CD4-positive, alpha-beta T cell (primary cell): Measurements from ENCODE around the gene ZFPL1. TPM values are rescaled to one million over a fixed set of nuclear protein-coding genes. Genes with fewer than 3 reads are reported as not detected.

Experiments used
- ATAC-seq: fragments of 200-7000 bp; cut with Tn5 transposase; one replicate; pipeline ENCODE4 v1.10.0; 2022; ENCODE audit warnings: mild to moderate bottlenecking; ENCODE audit not compliant: poor library complexity
- CTCF ChIA-PET: fragments of 350-600 bp; sonication (Branson Sonifier 250); formaldehyde crosslinking; loops from one replicate; lab custom pipeline; 2021; ENCODE audit warnings: antibody characterized with exemption, inconsistent platforms; lab: Charles Lee
- POLR2A ChIA-PET: fragments of 350-600 bp; sonication (Branson Sonifier 250); formaldehyde crosslinking; loops from one replicate; lab custom pipeline; 2021; ENCODE audit warnings: antibody characterized with exemption, inconsistent platforms; lab: Charles Lee
- DNase-seq, 14 experiments: peaks; one replicate each; pipeline ENCODE4 v3.0.0-alpha.2; 2013 to 2020; ENCODE audit warnings: mixed read lengths in 2 of 14
- H3K27ac ChIP-seq, 2 donors: one replicate each; pipeline versions ENCODE4 v1.5.1 to v1.7.0; 2013; ENCODE audit warnings: low read length in 2 of 2, low read depth in 1 of 2, mild to moderate bottlenecking in 1 of 2
- H3K27me3 ChIP-seq, 2 experiments: 1 replicate in 1 of 2; 2 replicates in 1 of 2; pipeline versions ENCODE4 v1.6.1 to v1.7.0; 2013; ENCODE audit warnings: low read length in 2 of 2, control low read depth in 1 of 2, mild to moderate bottlenecking in 1 of 2, moderate library complexity in 1 of 2; ENCODE audit not compliant: insufficient read depth in 2 of 2, control insufficient read depth in 1 of 2
- H3K36me3 ChIP-seq: one replicate; pipeline ENCODE4 v1.6.1; 2013; ENCODE audit warnings: low read length, control low read depth; ENCODE audit not compliant: insufficient read depth
- H3K4me1 ChIP-seq: one replicate; pipeline ENCODE4 v1.6.1; 2013; ENCODE audit warnings: low read length, control low read depth; ENCODE audit not compliant: insufficient read depth
- H3K4me3 ChIP-seq: one replicate; pipeline ENCODE4 v1.5.1; 2013; ENCODE audit warnings: mild to moderate bottlenecking, low read length, moderate library complexity
- H3K9me3 ChIP-seq, 2 experiments: 1 replicate in 1 of 2; 2 replicates in 1 of 2; pipeline versions ENCODE4 v1.6.1 to v1.7.0; 2013; ENCODE audit warnings: low read length in 2 of 2, mild to moderate bottlenecking in 2 of 2, control low read depth in 1 of 2, moderate library complexity in 1 of 2; ENCODE audit not compliant: control insufficient read depth in 1 of 2, insufficient read depth in 1 of 2
- H3K27ac Mint-ChIP-seq: one replicate; pipeline ENCODE4 v1.8.0; 2020; ENCODE audit warnings: mixed read lengths
- H3K27me3 Mint-ChIP-seq: one replicate; pipeline ENCODE4 v1.8.0; 2021; ENCODE audit warnings: mixed read lengths
- H3K36me3 Mint-ChIP-seq: one replicate; pipeline ENCODE4 v1.8.0; 2021; ENCODE audit warnings: low read depth, mixed read lengths
- H3K4me1 Mint-ChIP-seq: one replicate; pipeline ENCODE4 v1.8.0; 2021; ENCODE audit warnings: low read depth, mixed read lengths
- H3K4me3 Mint-ChIP-seq: one replicate; pipeline ENCODE4 v1.8.0; 2020; ENCODE audit warnings: mild to moderate bottlenecking, mixed read lengths
- H3K9me3 Mint-ChIP-seq: one replicate; pipeline ENCODE4 v1.8.0; 2020; ENCODE audit warnings: mixed read lengths
- intact Hi-C, 2 experiments: fragments of 100-400 bp; cut with DNase I in 1 of 2; cut with micrococcal nuclease in 1 of 2; formaldehyde crosslinking; loops; one replicate each; pipeline versions ENCODE4 v1.15.1 to v1.9.0; 2023 to 2025; cut with DNase I, micrococcal nuclease
- total RNA-seq, 174 experiments: library from RNA in 2 of 174; stranded (reverse) in 2 of 174; gene quantifications; one replicate each; pipeline ENCODE4 v1.2.3 and lab custom pipeline; 2021 to 2026
- TF ChIP-seq, protein P1 (sequence below): fragments of 200-600 bp; IDR thresholded peaks from one replicate; pipeline ENCODE4 v1.8.0; 2022; ENCODE audit warnings: antibody characterized with exemption, mild to moderate bottlenecking

ZFPL1 gene
- total RNA-seq, 2 experiments from 2014 or later = 46.2 to 47.7 TPM

DNA sequence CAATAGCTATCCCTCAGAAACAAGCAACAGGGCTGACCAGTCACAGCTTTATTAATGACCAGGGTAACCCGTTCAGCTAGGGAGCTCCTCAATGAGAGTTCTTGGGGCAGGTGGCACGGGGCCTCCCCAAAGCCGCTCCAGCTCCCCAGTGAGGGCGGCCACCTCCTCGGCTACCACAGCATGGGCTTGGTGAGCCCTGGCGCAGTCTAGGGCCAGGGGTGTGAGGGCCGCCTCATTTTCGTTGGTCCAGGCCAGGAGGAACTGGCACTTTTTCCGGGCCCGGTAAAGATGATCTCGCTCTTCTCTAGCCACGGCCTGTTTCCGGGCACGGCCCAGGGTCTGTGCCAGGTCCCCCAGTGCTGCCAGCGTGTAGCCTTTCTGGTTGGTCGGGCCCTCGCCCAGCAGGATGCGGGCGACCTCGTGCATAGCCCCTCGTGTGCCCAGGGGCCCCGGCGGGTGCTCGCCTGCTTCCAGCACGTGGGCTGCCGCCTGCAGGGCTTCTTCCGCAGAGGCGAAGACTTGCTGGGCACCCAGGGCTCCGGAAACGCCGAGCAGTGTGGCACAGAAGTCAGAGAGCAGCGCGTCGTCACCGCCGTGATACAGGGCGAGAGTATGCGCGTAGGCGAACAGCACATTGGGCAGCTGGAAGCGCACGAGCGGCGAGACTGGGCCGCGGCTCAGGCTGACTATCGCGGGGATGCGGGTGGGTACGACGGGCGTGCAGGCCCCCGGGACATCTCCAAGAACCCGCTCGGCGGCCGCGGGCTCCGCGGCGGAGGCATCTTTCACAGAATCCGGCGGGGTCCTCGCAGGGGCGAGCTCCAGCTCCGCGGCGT, 32.6 kb downstream of the ZFPL1 start:
- no peaks in the 10 kb centered on the region for H3K27me3 ChIP-seq
- CTCF ChIA-PET = interaction anchor here (0.9 to 1.3 kb wide), 7 partner anchors 17 to 338 kb away, joined by 3 to 7 read pairs (median 4); partner anchors contain the start of genes SAC3D1, SF1, SYVN1 and VPS51
- peak overlapping the region; percentile 82 for H3K4me3 ChIP-seq
- DNase-seq (peak in 13 of 14 experiments; percentile 40 to 84 (median 61)), ATAC-seq (peak; percentile 20)
- peaks cover 54% of the 10 kb centered on the region for H3K36me3 Mint-ChIP-seq
- H3K9me3 Mint-ChIP-seq = no peaks in the 10 kb centered on the region
- intact Hi-C loops = loop anchor here (1.0 to 10.0 kb wide), 10 partner anchors 18 to 408 kb away; partner anchors contain the start of genes CDCA5 (in 2 of the 2), VPS51 (in 2 of the 2), ZFPL1 (in 2 of the 2) and PPP2R5B (in 1 of the 2)
- peak overlapping the region; percentile 95 for H3K4me3 Mint-ChIP-seq
- H3K27me3 Mint-ChIP-seq = no peaks in the 10 kb centered on the region
- H3K27ac Mint-ChIP-seq = peak overlapping the region; percentile 91
- TF ChIP-seq, protein P1, sequence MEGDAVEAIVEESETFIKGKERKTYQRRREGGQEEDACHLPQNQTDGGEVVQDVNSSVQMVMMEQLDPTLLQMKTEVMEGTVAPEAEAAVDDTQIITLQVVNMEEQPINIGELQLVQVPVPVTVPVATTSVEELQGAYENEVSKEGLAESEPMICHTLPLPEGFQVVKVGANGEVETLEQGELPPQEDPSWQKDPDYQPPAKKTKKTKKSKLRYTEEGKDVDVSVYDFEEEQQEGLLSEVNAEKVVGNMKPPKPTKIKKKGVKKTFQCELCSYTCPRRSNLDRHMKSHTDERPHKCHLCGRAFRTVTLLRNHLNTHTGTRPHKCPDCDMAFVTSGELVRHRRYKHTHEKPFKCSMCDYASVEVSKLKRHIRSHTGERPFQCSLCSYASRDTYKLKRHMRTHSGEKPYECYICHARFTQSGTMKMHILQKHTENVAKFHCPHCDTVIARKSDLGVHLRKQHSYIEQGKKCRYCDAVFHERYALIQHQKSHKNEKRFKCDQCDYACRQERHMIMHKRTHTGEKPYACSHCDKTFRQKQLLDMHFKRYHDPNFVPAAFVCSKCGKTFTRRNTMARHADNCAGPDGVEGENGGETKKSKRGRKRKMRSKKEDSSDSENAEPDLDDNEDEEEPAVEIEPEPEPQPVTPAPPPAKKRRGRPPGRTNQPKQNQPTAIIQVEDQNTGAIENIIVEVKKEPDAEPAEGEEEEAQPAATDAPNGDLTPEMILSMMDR = no peak
- no peaks in the 10 kb centered on the region for H3K9me3 ChIP-seq
- peaks cover 69% of the 10 kb centered on the region for H3K4me1 ChIP-seq
- POLR2A ChIA-PET = interaction anchor here (0.7 to 3.2 kb wide), 27 partner anchors 8 to 910 kb away, joined by 3 to 57 read pairs (median 6); partner anchors contain the start of genes ARL2, CAPN1, EHD1 and FERMT3
- peaks cover 50% of the 10 kb centered on the region for H3K4me1 Mint-ChIP-seq
- H3K36me3 ChIP-seq = peaks cover 40% of the 10 kb centered on the region
- peak overlapping the region; percentile 79 to 85 for H3K27ac ChIP-seq

DNA sequence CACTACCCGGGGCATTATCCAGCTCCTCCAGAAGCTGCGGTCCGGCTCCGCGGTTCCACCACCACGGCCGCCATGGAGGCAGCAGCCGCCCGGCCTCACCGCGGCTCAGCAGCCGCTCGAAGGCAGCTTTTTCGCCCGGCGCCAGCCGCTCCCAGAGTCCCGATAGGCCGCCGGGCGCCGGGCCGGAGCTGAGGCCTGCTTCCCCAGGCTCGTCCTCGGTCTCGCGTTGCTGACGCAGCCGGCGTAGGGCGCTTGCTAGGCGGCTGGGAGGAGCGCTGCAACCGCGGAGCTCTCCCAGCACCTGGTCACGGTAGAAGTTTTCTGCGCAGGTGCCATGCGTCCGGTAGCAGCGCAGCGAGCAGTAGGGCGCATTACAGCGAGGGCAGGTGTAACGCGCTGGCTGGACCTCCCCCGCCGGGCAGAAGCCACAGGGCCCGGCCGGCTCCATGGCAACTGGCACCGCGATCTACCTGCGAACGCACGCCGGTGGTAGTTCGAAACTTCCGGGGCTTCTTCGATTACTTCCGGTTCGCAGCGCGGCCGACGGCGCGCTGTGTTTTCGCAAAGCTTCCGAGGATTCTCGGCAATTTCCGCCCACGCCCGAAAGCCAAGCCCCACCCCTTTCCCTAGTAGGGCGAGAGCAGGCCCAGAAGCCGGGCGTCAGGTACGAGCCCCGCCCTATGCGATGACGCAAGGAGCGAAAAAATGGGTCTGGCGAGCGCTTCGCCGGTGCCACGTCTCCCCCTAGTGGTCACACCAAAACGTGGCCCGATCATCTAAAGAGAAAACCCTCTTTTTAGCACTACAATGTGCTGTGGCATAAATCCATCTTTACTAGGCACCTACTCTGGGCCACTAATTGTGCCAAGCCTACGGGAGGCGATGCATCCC, 33.4 kb downstream of the ZFPL1 start, which contains the start of gene ZNHIT2:
ZNHIT2 (minus strand) TSS at position 496 of the 891 bp plus-strand sequence; CDS start at position 448, 48 bp downstream.
- ChIA-PET CTCF (interaction anchor here (0.6 to 5.3 kb wide), 17 partner anchors 8 to 339 kb away, joined by 3 to 23 read pairs (median 4); partner anchors contain the start of genes ARL2, SAC3D1, SF1 and SYVN1), POLR2A (interaction anchor here (0.6 to 3.2 kb wide), 36 partner anchors 9 to 911 kb away, joined by 3 to 57 read pairs (median 4); partner anchors contain the start of genes ARL2, CAPN1, CCDC85B and EHD1)
- Mint-ChIP-seq H3K9me3 (no peaks in the 10 kb centered on the region), H3K36me3 (peaks cover 58% of the 10 kb centered on the region), H3K27ac (peak within 1 kb of the TSS; percentile 91), H3K4me3 (peak within 1 kb of the TSS; percentile 96), H3K4me1 (peaks cover 51% of the 10 kb centered on the region), H3K27me3 (no peaks in the 10 kb centered on the region)
- DNase-seq (peak; percentile 99 to 100 (median 100)), ATAC-seq (peak; percentile 63)
- peak within 1 kb of the TSS; percentile 82 for H3K4me3 ChIP-seq
- peaks cover 66% of the 10 kb centered on the region for H3K4me1 ChIP-seq
- TF ChIP-seq, protein P1 = peak; percentile 88
- H3K27ac ChIP-seq = peak within 1 kb of the TSS; percentile 79 to 85
- peaks cover 40% of the 10 kb centered on the region for H3K36me3 ChIP-seq
- intact Hi-C loops = loop anchor here (1.0 to 10.0 kb wide), 12 partner anchors 7 to 407 kb away; partner anchors contain the start of genes CDCA5 (in 2 of the 2), VPS51 (in 2 of the 2), ZFPL1 (in 2 of the 2) and PPP2R5B (in 1 of the 2)
- no peaks in the 10 kb centered on the region for H3K27me3 ChIP-seq
- H3K9me3 ChIP-seq = no peaks in the 10 kb centered on the region
